COLO668 (cell line): ENCODE data around the gene WDR45.
"Not testable (repeated sequence)": the region's sequence is repeated elsewhere in the genome, so short reads cannot be mapped to it uniquely, and the experiment has no call there.

Experiments
- DNase-seq: peaks from one replicate; lab custom pipeline; 2025; ENCODE audit not compliant: unreplicated experiment; lab: John Stamatoyannopoulos, UW

Gene WDR45

DNA sequence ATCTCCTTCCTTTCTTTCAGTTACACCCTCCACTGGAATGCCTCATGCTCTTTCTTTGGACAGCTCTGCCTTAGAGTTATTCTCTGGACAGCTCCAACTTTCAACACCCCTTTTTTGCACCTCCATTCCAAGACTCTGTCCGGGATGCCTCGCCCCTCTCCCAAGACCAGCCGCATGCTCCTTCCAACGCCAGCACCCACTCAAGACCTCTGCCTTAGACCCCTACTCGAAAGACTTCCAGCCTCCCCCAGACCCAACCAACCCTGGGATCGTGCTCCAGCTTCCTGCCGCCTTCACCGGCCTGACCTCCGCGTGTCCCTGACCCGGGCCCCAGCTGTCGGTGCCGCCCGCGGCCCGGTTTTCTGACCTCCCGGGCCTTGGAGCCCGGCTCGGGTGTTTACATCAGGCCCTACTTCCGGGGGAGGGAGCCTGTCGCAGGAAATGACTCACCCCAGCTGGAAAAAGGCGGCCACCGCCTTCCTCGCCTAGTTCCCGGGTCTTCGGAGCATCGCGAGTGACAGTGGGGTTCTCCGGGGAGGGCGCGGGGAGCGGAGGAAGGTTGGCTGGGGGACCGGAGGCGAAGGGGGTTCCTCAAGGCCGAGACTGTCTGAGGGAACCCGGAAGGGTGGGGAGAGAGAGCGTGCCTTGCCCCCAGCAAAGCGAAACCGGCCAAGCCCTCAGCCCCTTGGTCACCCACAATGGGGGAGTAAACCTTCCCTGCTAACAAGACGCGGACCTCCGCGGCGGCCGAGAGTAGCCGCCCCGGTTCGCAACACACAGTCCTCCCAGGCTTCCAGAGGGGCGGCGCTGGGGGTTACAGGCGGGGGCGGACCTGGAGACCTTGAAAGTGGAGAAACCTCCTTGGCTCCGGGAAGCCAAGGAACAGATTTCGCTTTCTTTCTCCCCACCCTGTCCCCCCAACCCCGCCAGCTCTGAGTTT, at the start of gene WDR45:
TSS of gene WDR45 (minus strand) at position 399 of the 940 bp plus-strand sequence. CDS start 1,792 bp downstream, outside the sequence.
- peak; percentile 69 for DNase-seq

- no peak for DNase-seq
Measured at GRCh38 chrX:49129427-49129826, 49.7 kb upstream of the WDR45 start.

DNA sequence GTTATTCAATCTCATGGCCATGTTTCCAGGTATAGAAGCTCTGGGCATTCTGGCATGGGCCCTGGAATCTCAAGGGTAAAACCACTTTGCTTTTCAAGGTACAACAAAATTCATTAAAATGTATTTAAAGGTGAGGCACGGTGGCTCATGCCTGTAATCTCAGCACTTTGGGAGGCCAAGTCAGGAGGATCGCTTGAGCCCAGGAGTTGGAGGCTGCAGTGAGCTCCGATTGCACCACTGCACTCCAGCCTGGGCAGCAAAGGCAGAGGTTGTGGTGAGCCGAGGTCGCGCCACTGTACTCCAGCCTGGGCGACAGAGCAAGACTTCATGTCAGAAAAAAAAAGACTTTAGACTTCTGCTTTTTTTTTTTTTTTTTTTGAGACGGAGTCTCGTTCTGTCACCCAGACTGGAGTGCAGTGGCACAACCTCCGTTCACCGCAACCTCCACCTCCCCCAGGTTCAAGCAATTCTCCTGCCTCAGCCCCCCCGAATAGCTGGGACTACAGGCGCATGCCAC, 48.1 kb upstream of the WDR45 start:
- DNase-seq, result not testable (repeated sequence)

DNA sequence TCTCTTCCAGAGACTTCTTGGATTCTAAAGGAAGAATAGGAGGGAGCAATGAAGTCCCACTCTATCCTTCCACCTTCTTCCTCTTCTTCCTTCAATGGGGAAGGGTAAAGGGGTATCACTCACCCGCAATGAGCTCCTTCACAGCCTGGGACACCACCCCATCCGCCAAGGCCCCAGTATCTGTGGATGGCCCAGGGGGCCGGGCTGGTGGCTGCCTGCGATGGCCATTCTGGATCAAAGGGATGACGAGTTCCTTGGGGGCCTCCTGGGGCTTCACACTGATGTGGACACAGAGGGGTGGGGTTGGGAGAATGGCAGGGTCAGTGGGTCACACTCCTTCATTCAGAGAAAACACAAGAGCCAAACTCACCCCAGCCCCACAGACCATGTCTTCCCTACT, 42.8 kb upstream of the WDR45 start:
- DNase-seq, result no peak

- peak; percentile 2 for DNase-seq
Measured at GRCh38 chrX:49120091-49120490, 40.4 kb upstream of the WDR45 start.

DNA sequence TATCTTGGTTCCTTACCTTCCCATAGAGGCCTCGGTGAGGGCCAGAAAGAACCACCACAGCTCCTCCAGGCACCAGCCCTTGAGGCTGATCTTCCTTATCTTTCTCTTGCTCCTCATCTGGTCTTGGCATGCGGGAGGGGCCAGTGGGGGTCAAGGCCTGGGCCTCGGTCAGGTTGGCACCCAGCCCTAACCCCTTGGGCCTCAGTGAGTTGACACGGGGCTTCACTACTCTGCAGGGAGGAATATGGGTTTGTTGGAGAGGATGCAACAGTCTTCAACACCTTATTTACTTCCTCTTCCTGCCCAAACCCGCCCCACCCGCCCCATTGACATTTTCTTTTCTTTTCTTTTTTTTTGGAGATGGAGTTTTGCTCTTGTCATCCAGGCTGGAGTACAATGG, 37.9 kb upstream of the WDR45 start:
- no peak for DNase-seq

DNA sequence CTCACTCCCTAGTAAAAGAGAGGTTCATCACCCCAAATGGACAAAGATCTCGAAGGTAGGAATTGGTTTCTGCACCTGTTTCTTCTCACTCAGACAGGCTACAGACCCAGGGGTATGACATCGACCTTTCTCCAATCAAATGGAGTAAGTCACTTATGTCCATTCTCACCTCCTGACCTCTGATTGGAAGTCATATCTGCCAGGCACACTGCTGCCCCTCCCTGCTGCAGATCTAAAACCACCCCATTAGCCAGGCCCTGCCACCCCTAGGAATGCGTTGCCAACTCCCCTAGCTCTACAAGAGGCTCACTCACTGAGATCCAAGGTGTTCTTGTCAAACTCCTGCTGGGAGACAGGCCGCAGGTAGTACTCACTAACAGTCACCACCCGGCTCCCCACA, 37.0 kb upstream of the WDR45 start:
- no peak for DNase-seq

DNA sequence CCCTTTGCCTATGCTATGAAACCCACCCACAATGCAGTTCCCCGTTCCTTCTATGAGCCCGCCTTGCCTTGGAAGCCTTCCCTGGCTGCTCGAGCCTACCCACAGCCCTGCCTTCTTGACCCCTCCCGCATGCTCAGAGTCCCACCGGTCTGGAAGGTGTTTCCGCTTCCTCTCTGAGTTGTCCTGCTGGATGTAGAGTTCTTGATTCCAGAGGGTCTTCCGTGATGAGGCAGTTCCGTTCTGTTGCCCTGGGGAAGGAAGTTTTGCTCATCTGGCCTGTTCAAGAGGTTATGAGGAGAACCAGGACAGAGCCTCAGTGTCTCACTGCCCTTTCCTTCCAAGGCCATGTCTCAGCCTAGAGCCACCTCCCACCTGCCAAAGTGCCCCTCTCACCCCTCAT, 36.4 kb upstream of the WDR45 start:
- no peak for DNase-seq

- DNase-seq, result no peak
Measured at GRCh38 chrX:49111791-49112190, 32.1 kb upstream of the WDR45 start.

GRCh38 chrX:49110417-49110816, 30.7 kb upstream of the WDR45 start:
- DNase-seq, result no peak

DNA sequence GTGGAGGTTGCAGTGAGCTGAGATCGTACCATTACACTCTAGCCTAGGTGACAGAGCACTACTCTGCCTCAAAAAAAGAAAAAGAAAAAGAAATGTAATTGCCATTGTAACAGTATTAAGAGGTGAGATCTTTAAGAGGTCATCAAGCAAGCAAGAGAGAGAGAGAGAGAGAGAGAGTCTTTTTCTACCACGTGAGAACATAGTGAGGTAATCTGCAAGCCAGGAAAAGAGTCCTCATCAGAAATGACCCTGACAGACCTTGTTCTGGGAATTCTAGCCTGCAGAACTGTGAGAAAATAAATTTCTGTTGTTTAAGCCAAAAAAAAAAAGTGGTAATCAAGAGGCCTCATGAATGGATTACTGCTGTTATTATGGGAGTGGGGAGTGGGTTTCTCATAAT, 29.0 kb upstream of the WDR45 start:
- no peak for DNase-seq

DNA sequence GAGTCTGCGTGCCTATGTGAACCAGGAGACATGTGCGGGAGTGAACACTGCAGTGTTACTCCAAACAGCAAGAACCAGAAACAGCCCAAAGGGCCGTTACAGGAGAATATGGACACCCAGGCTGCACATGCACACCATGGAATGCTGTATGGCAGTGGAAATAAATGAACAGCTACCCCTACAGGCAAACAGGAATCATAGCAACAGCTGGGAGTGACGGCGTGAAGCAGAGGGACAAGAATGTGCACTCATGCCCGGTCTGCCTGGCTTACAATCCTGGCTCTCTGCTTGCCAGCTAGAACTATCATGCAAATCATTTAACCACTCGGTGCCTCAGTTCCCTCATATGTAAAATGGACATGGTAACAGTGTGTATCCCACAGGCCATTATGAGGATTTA, 27.2 kb upstream of the WDR45 start:
- peak; percentile 17 for DNase-seq

DNA sequence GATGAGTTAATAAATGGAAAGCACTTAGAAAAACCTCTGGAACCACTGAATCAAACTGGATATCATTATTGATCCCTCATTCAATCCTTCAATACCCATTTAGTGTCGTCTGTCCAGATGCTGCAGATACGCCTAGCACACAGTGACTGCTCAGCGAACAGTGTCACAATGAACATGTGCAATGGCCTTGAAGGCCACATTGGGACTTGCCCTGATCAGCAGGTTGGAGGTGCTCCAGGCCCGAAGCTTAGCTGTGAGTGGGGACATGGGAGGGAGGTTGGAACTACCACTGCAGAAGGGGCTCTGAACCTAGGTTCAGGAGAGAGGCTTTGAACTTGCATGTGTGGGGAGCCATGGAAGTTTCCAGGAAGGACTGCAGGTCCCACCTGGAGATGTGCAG, 26.6 kb upstream of the WDR45 start:
- no peak for DNase-seq

- no peak for DNase-seq
Measured at GRCh38 chrX:49103637-49104036, 23.9 kb upstream of the WDR45 start.

DNA sequence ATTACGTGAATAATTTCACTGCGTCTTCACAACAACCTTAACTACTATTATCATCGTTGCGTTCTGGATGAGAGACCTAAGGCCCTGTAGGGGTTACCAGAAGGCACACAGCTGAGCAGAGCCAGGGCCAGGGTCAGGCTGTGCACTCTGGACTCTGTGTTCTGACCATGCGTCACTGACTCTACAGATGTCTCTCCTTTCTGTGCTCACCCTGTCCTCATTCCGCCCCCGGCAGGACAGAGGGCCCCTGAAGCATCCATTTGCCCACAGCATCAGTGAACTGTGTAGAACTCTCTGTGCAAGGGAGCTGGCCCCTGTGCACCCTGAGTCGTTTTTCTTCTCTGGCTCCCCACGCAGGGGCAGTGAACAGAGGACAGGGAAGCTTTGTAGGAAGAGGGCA, 22.5 kb upstream of the WDR45 start:
- no peak for DNase-seq

- DNase-seq, result peak; percentile 33
Measured at GRCh38 chrX:49101629-49101984, 21.9 kb upstream of the WDR45 start.

DNA sequence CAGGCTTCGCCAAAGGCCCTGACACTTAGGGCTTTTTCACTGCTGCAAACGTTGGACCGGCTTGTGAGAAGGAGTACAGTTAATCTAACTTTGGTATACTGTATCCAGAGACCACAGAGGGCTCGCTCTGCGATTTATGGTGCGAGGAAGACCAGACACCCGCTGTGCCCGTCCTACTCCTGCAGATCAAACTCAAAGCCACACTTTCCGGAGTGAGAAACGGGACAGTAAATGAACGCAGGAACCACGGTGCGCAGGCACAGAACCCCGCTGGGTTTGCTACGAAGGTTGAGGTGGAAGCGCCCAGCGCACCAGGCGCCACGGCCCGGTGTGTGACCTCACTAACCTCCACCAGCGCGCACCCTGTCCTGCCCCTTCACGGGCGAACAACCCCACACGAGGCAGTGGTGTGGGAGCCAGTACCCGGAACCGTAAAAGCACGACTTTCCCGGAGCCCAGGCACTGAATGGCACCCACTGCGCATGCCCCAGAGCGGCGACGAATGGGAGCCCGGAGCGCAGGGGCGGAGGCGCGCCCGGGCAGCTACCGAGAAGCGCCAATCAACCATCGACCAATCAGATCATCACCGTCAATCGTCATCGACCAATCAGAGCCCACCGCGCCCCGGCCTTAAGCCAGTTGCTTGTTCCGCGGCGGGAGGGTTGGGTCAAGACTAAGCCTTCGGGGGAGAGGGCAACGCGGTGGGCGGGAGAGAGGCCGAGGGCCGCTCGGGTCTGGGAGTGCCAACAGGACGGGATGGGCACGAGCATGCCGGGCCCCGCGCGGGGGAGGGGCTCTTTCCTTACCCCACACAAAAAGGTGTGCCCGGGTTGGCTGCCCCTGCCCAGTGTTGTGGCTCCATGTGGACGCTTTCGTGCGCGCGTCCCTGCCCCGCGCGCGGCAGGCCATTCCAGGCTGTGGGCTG, 21.3 kb upstream of the WDR45 start:
- DNase-seq, result peak; percentile 95

DNA sequence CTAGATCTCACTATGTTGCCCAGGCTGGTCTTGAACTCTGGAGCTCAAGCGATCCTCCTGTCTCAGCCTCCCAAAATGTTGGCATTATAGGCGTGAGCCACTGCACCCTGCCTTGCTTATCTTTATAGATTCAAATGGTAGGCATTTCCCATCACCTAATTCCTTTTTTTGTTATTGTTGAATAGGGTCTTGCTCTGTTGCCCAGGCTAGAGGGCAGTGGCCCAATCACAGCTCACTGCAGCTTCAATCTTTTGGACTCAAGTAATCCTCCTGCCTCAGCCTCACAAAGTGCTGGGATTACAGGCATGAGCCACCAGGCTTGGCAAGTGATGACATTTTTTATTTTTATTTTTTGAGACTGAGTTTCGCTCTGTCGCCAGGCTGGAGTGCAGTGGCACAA, 16.7 kb upstream of the WDR45 start:
- DNase-seq, result no peak

DNA sequence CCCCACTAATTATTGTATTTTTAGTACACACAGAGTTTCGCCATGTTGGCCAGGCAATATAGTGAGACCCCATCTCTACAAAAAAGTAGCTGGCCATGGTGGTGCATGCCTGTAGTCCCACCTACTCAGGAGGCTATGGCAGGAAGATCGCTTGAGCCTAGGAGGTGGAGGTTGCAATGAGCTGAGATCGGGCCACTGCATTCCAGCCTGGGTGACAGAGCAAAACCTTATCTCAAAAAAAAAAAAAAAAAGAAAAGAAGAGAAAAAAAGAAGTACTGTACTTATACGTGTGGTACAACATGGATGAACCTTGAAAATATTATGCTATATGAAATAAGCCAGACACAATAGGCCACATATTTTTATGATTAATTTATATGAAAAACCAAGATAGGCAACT, 9.9 kb upstream of the WDR45 start:
- no peak for DNase-seq

DNA sequence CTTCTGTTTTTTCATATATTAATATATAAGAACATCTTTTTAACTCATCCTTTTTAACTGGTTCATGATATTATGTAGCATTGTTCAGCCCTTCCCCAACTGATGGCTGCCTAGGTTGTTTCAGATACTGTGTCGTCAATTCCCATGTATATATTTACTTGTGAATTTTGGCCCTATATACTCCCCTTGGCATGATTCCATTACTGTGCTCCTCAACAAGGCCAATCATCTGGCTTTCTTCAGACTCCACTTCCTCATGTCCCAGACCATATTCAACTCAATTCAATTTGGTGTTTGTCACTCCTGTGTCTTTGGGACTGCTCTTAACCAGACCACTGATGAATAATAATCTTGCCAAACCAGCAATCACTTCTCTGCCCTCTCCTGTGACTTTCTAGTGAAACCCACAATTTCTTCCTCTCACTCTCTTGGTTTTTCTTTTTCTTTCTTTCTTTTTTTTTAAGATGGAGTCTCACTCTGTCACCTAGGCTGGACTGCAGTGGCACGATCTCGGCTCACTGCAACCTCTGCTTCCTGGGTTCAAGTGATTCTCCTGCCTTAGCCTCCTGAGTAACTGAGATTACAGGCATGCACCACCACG, 2.7 kb upstream of the WDR45 start:
- DNase-seq, result no peak

DNA sequence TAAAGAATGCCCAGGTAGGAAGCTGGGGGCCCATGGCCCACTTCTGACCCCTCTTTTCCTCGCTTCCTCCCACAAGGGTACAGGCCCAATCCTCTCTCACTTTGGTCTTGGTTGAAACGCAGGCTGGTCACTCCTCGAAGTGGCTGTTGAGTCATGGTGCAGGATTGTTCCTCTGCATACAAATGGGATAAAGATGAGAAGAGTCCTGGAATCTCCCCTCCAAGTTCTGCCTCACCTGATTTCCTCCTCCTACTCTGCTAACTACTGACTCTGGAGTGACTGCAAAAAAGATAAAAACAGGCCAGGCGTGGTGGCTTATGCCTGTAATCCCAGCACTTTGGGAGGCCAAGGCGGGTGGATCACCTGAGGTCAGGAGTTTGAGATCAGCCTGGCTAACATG, 1.7 kb downstream of the WDR45 start:
- DNase-seq, result no peak
